Inferior parietal cortex (tissue), 1 donor: ENCODE measurements around the gene LY86.
"Not testable (repeated sequence)": the region's sequence is repeated elsewhere in the genome, so short reads cannot be mapped to it uniquely, and the experiment has no call there.

Source experiments
- DNase-seq: peaks from one replicate; pipeline ENCODE4 v3.0.0-alpha.2; 2016; ENCODE audit errors: extremely low spot score

The LY86 gene

GRCh38 chr6:6654599-6655575, 66.4 kb downstream of the LY86 start:
- no peak for DNase-seq

GRCh38 chr6:6655805-6656251, 67.3 kb downstream of the LY86 start:
- no peak for DNase-seq

GRCh38 chr6:6656287-6656686, 67.8 kb downstream of the LY86 start:
- DNase-seq = no peak

GRCh38 chr6:6657085-6657819, 68.7 kb downstream of the LY86 start:
- no peak for DNase-seq

- no peak for DNase-seq
Observed at GRCh38 chr6:6657820-6658217, 69.3 kb downstream of the LY86 start.

- no peak for DNase-seq
Observed at GRCh38 chr6:6659600-6660327, 71.2 kb downstream of the LY86 start.

GRCh38 chr6:6660339-6661045, 72.0 kb downstream of the LY86 start:
- DNase-seq = no peak

- no peak for DNase-seq
Observed at GRCh38 chr6:6661191-6661590, 72.7 kb downstream of the LY86 start.

- peak; percentile 48 for DNase-seq
Observed at GRCh38 chr6:6661684-6662083, 73.2 kb downstream of the LY86 start.

GRCh38 chr6:6663421-6664135, 75.1 kb downstream of the LY86 start:
- DNase-seq = no peak

- DNase-seq = no peak
Observed at GRCh38 chr6:6665555-6666243, 77.2 kb downstream of the LY86 start.

GRCh38 chr6:6670150-6670549, 81.6 kb downstream of the LY86 start:
- DNase-seq = not testable (repeated sequence)

- DNase-seq = no peak
Observed at GRCh38 chr6:6674872-6675271, 86.4 kb downstream of the LY86 start.

- DNase-seq = peak; percentile 95
Observed at GRCh38 chr6:6676910-6677441, 88.5 kb downstream of the LY86 start.

GRCh38 chr6:6678185-6678671, 89.7 kb downstream of the LY86 start:
- DNase-seq = no peak

- DNase-seq = no peak
Observed at GRCh38 chr6:6678811-6679210, 90.3 kb downstream of the LY86 start.

GRCh38 chr6:6679633-6680032, 91.1 kb downstream of the LY86 start:
- no peak for DNase-seq

GRCh38 chr6:6680526-6680925, 92.0 kb downstream of the LY86 start:
- DNase-seq = no peak

GRCh38 chr6:6681075-6681849, 92.7 kb downstream of the LY86 start:
- DNase-seq = no peak
